A549 treated with RU486 at 1 μM for 4 hours (cell line): Measurements from ENCODE around the gene IFT25. TPM values are rescaled to one million over a fixed set of nuclear protein-coding genes. Genes with fewer than 3 reads are reported as not detected.

Experiments
- total RNA-seq: library from RNA; stranded (reverse); fragments of 200-300 nt; extraction: Qiagen RNA extraction; gene quantifications from 5 replicates; pipeline ENCODE4 v1.2.3, GENCODE V29; 2022; ENCODE audit warnings: low read depth

IFT25 gene
- total RNA-seq: 20.4 to 40.7 TPM (median 28.9 TPM) in 5 replicates

DNA sequence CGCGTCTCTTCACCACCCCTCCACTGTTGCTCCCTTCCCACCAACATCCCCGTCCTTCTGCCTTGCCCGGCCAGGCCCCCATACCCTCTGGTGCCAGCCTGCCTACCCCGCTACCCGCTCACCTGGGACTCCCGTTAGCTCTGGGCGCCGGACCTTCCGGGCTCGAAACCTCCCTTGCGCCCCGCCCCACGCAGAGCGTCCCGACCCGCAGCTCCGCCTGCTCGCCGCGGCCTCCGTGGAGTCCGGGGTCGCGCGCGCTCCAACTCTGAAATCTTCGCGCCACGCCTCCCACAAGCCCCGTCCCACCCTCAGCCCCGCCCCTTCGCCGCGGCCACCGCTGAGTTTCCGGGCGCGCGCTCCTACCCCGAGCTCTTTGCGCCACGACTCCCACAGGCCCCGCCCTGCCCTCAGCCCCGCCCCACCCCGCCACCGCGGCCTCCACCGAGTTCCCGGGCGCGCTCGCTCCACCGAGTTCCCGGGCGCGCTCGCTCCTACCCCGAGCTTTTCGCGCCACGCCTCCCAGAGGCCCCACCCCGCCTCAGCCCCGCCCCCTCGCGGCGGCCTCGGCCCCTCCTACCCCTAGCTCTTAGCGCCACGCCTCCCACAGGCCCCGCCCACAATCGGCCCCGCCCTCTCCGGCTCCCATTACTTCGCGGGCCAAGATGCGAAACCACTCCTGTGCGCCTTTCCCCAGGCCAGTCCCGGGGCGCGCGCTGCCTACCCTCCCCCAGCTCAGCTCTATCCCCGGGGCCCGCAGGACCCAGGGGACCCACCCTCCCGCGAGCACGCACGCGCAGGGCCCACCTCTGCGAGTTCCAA, at the start of gene IFT25:
IFT25 (minus strand) TSS at position 267 of the 819 bp plus-strand sequence. CDS start 5,617 bp downstream, outside the sequence.

DNA sequence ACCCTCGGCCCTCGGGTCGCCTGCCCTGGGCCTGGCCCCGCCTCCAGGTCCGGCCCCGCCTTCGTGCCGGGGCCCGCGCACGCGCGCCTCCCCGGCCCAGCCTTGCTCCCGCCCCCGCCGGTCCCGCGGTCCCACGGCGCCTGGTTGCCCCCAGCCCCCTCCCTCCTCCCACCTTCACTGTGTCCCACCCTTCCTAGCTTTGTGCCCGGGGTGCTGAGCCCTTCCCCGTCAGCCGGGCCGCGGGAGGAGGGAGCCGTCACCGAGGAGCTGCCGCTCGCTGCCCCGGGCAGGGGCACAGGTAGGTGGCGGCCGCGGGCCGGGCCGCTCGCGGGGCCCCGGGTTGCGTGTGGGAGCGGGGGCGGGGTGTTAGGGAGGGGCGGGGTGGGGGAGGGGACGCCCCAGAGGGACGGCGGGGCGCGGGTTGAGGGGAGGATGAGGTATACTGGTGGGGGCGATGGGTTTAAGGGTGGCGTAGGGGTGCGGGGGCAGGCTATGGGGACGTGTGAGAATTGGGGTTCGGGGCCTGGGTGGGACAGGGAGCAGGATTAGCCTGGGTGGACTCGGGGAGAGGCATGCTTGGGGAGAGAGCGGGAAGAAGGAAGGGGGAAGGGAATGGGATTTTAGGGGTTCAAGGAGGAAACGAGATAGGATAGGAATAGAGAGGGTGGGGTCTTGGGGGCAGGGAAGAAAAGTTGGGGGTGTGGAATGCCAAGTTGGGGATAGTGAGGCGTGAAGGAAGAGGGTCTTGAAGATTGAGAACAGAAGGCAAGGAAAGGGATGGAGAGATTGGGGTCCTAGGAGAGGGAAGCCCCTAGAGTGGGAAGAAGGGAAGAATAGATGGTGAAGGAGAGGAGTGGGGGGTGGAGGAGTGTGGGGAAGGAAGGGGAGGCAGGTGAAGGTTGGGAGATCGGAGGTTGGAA, 1.0 kb upstream of the IFT25 start, which contains the start of gene LRRC42:
LRRC42 (plus strand) TSS at position 99 of the 920 bp plus-strand sequence. CDS start 5,650 bp downstream, outside the sequence.

DNA sequence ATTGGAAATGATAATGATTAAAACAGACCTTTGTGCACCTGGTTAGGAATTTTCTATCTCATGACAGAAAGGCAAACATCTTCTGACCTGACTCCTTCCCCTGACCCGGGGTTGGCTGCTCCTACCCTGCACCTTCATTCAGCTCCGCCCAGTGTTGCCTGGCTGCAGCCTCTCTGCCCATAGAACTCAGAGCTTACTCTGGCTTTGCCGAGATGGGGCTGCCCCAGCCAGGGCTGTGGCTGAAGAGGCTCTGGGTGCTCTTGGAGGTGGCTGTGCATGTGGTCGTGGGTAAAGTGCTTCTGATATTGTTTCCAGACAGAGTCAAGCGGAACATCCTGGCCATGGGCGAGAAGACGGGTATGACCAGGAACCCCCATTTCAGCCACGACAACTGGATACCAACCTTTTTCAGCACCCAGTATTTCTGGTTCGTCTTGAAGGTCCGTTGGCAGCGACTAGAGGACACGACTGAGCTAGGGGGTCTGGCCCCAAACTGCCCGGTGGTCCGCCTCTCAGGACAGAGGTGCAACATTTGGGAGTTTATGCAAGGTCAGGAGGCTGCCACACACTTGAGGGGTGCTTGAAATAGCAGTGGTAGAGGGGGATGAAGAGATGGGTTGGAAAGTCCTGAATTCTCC, 51.4 kb downstream of the IFT25 start, which contains the start of gene DIO1:
DIO1 (plus strand) TSS at position 189 of the 638 bp plus-strand sequence; CDS start at position 213, 24 bp downstream.

DNA sequence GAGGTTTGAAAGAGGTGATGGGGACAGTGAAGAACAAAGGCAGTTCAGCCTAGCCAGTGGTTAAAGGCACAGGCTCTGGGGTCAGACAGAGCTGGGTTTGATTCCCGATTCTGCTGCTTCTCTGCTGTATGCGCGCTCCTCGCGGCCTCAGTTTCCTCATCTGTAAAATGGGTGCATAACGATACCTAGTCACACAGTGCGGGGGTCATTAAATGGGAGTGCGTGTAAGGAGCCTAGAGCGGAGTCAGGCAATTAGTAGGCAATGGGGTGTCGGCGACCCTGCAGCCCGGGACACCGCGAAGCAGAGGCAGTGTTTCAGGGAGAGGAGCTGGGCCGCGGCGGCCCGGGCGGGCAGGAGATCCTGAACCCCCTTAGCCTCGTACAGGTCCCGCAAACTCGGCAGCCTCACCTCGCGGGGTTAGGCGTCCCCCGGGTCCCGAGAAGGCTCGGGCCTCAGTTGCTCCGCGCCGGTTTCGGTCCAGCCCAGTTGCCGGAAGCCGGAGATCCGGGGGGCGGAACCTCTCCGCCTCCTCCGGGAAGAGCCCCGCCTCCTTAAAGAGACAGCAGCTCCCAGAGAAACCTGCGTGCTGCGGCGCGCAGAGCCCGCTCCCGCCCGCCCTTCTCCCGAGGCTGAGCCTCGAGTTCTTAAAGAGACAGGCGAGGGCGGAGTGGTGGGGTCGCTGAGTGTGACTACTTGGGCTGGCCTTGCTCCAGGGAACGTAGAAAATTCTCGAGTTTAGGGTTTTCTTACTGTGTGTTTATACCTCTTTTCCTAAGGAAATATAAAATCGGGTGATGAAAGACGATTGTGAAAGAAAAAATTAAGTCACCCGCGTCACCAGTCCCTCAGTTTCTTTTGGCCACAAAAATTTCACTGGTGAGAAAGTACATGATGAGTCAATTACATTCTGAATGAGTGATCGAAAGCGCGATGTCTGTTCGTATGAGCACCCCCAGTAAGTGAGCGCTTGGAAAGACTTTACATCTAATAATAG, 55.9 kb downstream of the IFT25 start, which contains the start of gene YIPF1:
YIPF1 (minus strand) TSS at position 494 of the 995 bp plus-strand sequence. CDS start 860 bp downstream, outside the sequence.

Other genes starting within 250 kb of the IFT25 start
- gene GLIS1, start 206.5 kb downstream of the IFT25 start, total RNA-seq: 0.05 TPM in 2 of 5 replicates, not detected in the others
- 13.5 to 26.3 TPM (median 25.5 TPM) in 5 replicates for gene NDC1, start 107.4 kb downstream of the IFT25 start, total RNA-seq
- gene YIPF1, start 55.9 kb downstream of the IFT25 start, total RNA-seq: 12.9 to 15.8 TPM (median 13.3 TPM) in 5 replicates
- gene DIO1, start 51.5 kb downstream of the IFT25 start, total RNA-seq: not detected in 5 replicates
- 25.2 to 28.2 TPM (median 27.4 TPM) in 5 replicates for gene LRRC42, start 651 bp upstream of the IFT25 start, total RNA-seq
- not detected in 5 replicates for gene LDLRAD1, start 72.5 kb upstream of the IFT25 start, total RNA-seq
- gene TMEM59, start 107.5 kb upstream of the IFT25 start, total RNA-seq: 93.3 to 126 TPM (median 123 TPM) in 5 replicates
- gene TCEANC2, start 107.9 kb upstream of the IFT25 start, total RNA-seq: 1.6 to 3.0 TPM (median 2.5 TPM) in 5 replicates
- not detected in 5 replicates for gene CDCP2, start 207.3 kb upstream of the IFT25 start, total RNA-seq